A549 treated with AZD2906 at 1 μM for 4 hours (cell line): ENCODE results near the gene LMAN1L. TPM values are rescaled to one million over a fixed set of nuclear protein-coding genes. Genes with fewer than 3 reads are reported as not detected.

ENCODE experiments used
- total RNA-seq: library from RNA; stranded (reverse); fragments of 200-300 nt; extraction: Qiagen RNA extraction; gene quantifications from 5 replicates; pipeline ENCODE4 v1.2.3, GENCODE V29; 2022

Gene LMAN1L
- total RNA-seq = 0.02 to 0.06 TPM in 2 of 5 replicates, not detected in the others

DNA sequence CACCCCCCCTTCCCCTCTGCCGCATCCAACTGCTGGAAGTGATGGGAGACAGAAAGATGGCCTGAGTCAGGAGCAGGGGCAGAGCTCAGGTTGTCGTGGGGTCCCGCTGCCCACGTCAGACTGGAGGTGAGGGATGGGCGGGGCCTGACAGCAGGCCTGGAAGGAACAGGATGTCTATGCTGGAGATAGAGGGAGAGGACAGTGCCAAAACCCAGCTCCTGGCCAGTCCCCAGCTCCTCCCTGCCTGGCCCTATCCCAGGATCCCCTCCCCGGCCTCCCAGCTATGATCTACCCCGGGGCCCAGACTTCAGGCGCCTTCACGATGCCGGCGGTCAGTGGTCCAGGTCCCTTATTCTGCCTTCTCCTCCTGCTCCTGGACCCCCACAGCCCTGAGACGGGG lies at the start of gene LMAN1L:
Gene LMAN1L, plus strand, starts transcription at position 303 of the 400 bp plus-strand sequence. Its CDS starts 20 bp downstream, at position 323.

GRCh38 chr15:74781431-74782258 lies 31.0 kb upstream of the LMAN1L start, which contains the start of gene CSK:
Gene CSK (plus strand): TSS chr15:74782080. CDS start chr15:74798298, 16,218 bp downstream.

GRCh38 chr15:74826364-74826819 lies 13.8 kb downstream of the LMAN1L start, which contains the start of gene CPLX3:
Gene CPLX3 (plus strand): TSS chr15:74826627. CDS start chr15:74826704, 77 bp downstream.

GRCh38 chr15:74842581-74843444 lies 30.2 kb downstream of the LMAN1L start, which contains the start of gene ULK3:
Gene ULK3 (minus strand): TSS chr15:74843156. CDS start chr15:74843105, 51 bp downstream.

GRCh38 chr15:74873036-74873755 lies 60.6 kb downstream of the LMAN1L start, which contains the start of gene SCAMP2:
Gene SCAMP2 (minus strand): TSS chr15:74873365. CDS start chr15:74873255, 110 bp downstream.

Other genes starting within 250 kb of the LMAN1L start
- gene CLK3, start 197.0 kb upstream of the LMAN1L start, total RNA-seq = 30.8 to 46.3 TPM (median 33.0 TPM) in 5 replicates
- 20.3 to 24.5 TPM (median 22.7 TPM) in 5 replicates for gene EDC3, start 116.8 kb upstream of the LMAN1L start, total RNA-seq
- 1.2 to 2.2 TPM (median 1.7 TPM) in 5 replicates for gene CYP1A1, start 87.3 kb upstream of the LMAN1L start, total RNA-seq
- not detected in 5 replicates for gene CYP1A2, start 64.0 kb upstream of the LMAN1L start, total RNA-seq
- 63.3 to 70.0 TPM (median 63.8 TPM) in 5 replicates for gene CSK, start 30.8 kb upstream of the LMAN1L start, total RNA-seq
- not detected in 5 replicates for gene CPLX3, start 13.8 kb downstream of the LMAN1L start, total RNA-seq
- gene ULK3, start 30.3 kb downstream of the LMAN1L start, total RNA-seq = 26.1 to 36.0 TPM (median 35.1 TPM) in 5 replicates
- gene SCAMP2, start 60.5 kb downstream of the LMAN1L start, total RNA-seq = 57.7 to 69.5 TPM (median 66.9 TPM) in 5 replicates
- gene MPI, start 77.2 kb downstream of the LMAN1L start, total RNA-seq = 28.0 to 42.3 TPM (median 33.9 TPM) in 5 replicates
- gene FAM219B, start 94.0 kb downstream of the LMAN1L start, total RNA-seq = 32.1 to 39.1 TPM (median 35.7 TPM) in 5 replicates
- gene COX5A, start 125.2 kb downstream of the LMAN1L start, total RNA-seq = 449 to 627 TPM (median 566 TPM) in 5 replicates
- gene RPP25, start 143.9 kb downstream of the LMAN1L start, total RNA-seq = 18.8 to 28.2 TPM (median 26.4 TPM) in 5 replicates
- 10.2 to 12.5 TPM (median 12.0 TPM) in 5 replicates for gene SCAMP5, start 182.7 kb downstream of the LMAN1L start, total RNA-seq
- 16.8 to 22.7 TPM (median 19.0 TPM) in 5 replicates for gene PPCDC, start 210.8 kb downstream of the LMAN1L start, total RNA-seq